SHP77 (cell line): ENCODE data around the gene BPIFA2.
"Not testable (repeated sequence)": the region's sequence is repeated elsewhere in the genome, so short reads cannot be mapped to it uniquely, and the experiment has no call there.

Experiments used
- DNase-seq, 2 experiments: peaks; one replicate each; lab custom pipeline; 2025; lab: John Stamatoyannopoulos, UW

BPIFA2 gene, protein sequence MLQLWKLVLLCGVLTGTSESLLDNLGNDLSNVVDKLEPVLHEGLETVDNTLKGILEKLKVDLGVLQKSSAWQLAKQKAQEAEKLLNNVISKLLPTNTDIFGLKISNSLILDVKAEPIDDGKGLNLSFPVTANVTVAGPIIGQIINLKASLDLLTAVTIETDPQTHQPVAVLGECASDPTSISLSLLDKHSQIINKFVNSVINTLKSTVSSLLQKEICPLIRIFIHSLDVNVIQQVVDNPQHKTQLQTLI

DNA sequence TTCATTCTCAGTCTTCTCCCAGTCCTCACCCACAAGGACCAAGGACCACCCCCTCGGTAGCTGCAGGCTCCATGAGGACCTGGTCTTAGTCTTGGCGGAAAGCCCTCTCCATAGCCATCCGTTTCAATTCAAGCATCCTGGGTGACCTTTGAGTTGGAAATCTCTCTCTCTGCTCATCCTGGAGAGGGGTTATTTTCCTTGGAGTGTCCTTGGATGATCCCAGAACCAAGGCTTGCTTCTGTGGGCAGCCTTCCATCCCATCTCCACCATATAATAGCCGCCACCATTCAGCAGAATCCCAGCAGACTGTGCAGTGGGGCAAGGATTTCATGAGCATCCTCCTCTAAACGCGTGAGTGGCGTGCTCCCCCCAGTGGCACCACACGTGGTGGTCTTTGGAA lies at the start of gene BPIFA2:
Gene BPIFA2, plus strand, starts transcription at position 301 of the 400 bp plus-strand sequence. CDS start 987 bp downstream, outside the sequence.
- DNase-seq, result no peak

DNA sequence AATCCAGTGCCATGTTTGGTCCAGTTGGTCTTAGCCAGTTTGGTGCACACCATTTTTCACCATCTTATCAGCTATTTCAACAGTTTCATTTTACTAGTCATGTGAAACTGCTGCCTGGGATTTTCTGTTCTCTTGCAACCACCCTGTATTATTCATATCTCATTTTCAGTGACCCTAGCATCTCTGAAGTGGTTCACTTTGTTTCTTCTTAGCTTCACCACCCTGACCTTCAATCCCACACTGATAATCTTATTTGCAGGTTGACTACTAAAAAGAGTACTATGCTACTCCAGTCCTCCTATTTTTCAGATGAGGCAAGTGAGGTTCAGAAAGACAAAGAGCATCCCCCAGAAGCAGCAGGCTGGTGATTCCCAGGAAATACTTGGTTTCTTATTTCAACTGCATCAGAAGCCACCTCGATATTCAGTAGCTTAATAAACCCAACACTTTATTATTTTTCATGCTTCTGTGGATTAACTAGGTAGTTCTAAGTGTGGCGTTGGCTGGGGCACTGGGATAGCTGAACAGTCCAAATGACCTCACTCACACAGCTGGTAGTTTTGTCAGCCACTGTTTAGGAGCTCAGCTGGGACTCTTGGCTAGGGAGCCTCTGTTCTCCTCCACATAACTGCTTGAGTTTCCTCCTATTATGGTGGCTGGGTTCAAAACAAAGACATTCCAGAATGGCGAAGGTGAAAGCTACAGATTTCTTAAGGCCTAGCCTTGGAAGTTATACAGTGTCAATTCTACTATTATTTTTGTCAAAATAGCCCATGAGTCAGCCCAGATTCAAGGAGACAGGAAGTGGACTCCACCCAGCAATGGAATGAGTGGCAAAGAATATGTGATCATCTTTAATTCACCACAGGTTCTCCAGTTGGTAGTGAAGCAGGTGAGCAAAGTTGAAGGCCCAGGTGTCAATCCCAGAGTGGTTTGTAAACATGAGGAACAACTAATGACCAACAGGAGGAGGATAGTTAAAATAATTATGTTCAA lies 47.9 kb upstream of the BPIFA2 start:
- no peak for DNase-seq

DNA sequence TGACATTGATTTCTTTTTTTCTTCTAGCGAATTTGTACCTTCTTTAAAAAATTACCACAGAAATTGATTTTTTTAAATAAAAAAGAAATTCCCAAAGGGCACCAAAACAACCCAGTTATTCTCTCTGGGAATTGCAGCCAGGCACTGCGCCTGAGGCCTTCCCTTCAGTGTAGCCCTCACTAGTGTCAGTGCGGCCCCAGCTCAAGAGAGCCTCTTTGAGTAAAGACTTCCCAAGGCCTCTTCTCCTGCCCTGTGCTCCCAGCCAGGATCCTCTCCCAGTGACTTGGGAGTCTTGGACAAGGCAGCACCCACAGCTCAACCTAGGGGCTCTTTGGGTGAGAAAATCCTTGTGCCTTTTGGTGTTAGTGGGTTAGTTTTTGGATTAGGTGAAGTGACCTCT lies 47.0 kb upstream of the BPIFA2 start:
- DNase-seq, result no peak

DNA sequence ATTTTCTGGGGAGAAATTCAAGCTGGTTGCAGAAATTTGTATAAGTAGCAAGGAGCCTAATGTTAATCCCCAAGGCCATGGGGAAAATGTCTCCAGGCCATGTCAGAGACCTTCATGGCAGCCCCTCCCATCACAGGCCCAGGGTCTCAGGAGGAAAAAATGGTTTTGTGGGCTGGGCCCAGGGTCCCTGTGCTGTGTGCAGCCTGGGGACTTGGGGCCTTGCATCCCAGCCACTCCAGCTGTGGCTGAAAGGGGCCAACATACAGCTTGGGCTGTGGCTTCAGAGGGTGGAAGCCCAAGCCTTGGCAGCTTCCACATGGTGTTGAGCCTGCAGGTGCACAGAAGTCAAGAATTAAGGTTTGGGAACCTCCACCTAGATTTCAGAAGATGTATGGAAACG lies 45.7 kb upstream of the BPIFA2 start:
- not testable (repeated sequence) for DNase-seq

DNA sequence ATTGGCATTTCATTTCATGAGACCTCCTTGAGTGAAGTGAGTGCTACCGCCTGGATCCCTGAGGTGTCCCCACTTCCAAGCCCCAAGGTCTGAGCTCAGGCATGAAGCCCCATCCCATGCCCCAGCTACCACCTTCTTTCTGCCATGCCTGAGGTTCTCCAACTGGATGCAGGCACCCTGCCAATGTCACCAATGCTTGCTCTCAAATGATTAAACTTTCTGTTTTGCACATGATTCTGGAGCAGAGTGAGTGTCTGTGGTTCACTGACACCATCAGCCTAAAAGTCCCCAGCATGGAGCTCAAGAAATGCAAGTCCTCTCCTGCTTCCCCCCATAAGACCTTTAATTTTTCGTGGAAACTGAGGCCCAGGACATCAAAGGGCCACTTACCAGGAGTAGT lies 43.7 kb upstream of the BPIFA2 start:
- no peak for DNase-seq

DNA sequence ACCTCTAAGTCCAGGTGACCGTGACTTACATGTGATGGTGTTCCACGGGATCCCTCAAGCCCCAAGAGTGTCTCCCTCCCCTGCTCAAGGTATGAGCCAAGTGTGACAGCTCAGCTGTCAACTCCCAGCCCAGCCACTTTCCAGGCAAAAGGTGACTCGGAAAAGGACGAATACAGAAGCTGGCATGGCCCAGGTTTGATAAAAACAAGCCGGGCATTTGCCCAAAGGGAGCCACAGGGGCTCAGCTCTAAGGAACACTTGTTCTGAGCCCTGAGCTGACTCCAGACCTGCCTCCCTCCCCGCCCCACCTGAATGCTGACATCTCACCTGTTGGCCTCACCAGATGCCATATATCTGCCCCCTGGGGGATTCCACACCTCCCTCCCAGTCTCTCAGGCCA lies 43.0 kb upstream of the BPIFA2 start:
- no peak for DNase-seq

DNA sequence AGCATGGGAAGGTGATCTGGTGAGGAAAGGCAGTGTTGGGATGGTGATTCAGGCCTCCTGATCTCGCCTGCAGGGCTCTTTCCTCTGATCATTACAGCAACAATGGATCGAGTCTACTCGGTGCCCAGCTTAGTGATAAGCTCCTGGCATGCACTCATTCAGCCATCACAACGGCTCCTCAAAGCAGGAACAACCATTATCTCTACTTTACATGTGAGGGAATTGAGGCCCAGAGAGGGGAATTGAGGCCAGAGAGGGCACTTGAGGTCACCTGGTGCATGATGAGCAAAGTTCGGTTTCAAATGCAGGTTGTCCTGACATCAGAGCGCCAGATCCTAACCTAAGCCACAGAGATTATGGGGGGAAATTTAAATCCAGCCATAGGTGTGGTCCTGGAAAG lies 42.0 kb upstream of the BPIFA2 start:
- no peak for DNase-seq

DNA sequence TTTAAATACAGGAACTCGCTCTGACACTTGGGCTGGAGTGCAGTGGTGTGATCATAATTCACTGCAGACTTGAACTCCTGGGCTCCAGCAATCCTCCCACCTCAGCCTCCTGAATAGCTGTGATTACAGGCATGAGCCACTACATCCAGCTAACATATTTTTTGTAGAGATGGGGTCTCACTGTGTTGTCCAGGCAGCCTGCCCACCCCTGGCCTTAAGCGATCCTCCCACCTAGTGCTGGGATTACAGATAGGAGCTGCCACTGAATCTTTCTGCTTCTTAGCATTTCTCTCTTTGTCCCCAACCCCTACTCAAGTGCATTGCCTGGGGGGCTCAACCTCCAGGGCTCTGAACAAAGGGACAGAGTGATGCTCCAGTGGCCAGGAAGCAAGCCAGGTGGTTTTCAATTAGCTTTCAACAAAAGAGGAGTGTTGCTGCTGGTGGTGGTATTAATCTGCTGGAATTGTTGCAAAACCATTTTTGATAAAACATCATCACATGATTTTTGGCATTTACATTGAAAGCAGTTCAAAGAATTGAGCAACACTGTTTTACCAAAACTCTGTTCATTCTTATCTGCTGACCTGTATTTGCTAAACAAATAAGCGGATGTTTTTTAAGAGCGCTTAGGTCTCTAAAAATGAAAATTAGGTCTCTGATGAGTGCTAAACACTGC lies 40.4 kb upstream of the BPIFA2 start:
- no peak for DNase-seq

DNA sequence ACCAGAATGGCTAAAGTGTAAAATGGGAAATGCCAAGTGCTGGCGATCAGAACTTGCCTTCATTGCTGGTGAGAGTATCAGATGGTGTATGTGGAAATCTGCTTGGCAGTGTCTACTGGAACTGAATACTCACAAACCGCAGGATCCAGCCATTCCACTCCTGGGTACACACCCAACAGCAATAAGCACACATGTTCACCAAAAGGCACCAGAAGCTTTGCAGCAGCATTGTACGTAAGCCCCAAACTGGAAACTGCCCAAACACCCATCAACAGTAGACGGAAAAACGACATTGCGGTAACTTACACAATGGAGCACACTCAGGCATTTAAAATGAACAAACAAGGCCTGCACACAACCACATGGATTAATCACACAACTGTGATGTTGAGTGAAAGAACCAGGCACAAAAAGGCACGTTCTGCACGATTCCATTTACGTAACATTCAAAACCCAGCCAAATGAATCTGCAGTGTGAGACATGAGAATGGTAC lies 37.3 kb upstream of the BPIFA2 start:
- no peak for DNase-seq

DNA sequence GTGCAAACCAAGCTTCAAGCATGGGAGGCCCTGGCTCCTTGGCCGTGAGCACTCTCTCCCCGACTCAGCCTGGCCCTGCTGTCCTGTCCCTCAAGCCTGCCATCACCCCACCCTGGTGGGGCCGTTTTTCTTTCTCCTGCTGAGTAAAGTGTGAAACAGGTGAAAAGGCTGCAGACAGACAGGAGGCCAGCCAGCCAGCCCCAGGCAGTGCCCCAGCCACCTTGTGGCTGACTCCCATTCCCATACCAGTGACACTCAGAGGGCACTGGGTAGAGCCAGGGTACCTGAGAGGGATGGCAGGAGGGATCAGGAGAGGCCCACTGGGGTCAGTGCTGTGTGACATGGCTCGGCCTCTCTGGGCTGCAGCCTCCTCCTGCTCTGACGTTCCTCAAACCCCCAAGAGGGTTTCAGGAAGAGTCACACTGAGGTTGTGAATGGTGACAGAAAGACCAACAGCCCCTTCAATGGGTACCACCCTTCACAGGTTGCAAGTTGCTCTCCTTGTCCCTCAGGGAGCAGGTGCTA lies 35.9 kb upstream of the BPIFA2 start:
- DNase-seq, result no peak

DNA sequence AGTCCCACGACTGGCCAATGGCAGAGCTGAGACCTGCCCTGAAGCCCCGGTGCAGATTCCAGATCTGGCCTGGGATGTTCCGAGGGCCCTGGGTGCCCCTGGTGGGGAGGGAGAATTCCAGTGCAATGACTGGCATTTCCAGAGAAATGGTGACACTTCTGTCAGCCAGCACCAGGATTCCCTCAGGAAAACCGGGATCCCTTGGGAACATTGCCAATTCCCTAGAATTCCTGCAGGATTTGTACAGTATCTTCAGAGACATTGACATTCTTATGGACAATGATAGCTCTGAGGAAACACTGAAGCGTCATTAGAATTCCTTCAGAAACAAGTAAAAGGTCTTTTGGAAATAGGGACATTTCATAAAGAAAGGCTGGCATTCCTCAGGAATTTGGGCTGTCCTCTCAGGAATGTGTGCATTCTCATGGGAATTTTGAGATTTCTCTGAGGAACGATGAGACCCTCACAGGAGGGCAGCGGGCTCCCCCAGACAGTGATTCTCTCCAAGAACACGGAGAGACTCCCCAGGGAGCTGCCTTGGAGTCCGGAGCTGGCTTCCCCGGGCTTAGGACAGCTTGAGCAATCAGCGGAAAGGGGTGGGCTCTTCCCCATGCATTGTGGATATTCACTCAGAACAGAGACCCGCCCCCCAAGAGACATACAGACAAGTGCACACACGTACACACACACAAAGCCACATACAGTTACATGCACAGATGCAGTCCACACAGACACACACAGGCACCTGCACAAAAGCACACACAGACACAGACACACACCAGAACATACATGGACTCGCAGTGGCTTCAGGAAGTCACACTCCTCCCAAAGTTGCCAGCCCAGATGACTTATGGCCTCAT lies 35.2 kb upstream of the BPIFA2 start:
- no peak for DNase-seq

DNA sequence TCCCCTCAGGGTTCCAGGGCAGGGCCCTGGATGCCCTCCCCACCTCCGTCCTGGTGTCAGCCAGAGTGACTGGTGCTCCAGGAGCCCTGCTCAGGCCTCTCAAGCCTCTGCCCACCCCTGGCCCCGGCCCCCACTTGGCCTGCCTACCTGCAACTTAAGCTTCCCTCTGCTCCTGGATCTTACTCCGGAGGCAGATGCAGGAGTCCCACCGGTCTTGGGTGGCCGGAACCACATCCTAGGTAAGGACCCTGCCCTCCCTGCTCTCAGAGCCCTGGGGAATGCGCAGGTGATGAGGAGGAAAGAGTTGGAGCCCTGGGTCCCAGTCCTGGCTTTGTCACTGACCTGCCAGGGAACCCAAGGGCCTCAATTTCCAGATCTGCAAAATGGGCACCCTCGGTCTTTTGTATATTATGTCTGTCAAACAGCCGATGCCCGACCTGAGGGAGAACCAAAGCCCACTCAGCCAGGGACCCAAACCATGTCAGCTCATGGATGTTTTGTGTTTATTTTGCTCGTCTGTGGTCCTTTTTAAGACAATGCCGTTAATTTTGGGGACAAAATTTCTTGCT lies 34.5 kb upstream of the BPIFA2 start:
- no peak for DNase-seq

DNA sequence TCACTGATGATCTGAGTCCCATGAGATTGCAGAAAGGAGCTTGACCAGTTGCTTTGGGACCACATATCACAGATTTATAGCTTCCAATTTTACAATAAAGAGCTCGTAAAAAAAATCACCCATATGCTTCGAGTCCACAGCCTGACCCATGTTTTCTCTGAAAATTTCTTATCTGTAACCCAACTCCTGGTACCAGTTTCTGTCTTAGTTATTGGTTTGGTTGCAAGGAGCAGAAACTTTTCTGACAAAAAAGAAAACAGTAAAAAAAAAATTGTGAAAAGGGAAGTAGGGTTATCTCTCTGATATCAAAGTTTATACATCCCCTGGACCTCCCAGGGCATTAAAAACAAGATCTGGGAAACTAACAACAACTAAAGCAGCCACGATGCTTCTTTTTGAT lies 30.8 kb upstream of the BPIFA2 start:
- no peak for DNase-seq

DNA sequence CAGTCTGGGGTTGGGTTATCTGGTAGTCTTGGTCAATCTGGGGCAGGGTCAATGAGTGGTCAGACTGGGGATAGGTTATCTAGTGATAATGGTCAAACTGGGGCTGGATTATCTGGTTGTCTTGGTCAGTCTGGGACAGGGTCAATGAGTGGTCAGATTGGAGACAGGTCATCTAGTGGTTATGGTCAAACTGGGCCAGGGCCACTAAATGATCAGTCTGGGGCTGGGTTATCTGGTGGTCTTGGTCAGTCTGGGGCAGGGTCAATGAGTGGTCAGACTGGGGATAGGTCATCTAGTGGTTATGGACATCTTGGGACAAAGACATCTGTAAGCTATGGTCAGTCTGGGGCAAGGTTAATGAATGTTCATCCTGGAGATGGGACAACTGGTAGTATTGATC lies 28.5 kb upstream of the BPIFA2 start:
- DNase-seq, result no peak

DNA sequence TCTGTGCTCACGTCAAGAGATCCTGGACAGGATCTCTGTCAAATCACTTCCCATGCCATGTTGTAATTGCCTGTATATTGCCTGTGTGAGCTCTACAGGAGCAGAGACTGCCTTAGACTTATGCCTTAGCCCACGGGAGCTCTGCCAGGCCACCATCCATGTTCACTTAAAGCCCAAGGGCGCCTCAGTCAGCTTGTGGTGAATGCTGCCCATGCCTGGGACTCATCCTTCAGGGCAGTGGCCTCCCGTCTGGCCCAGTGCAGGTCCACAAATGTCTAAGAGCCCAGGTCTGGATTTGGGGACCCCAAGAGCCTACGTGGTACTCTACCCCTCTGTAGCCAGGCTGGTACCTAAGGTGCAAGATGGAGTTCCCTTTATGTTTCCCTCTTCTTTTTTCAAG lies 22.4 kb upstream of the BPIFA2 start:
- DNase-seq, result no peak

DNA sequence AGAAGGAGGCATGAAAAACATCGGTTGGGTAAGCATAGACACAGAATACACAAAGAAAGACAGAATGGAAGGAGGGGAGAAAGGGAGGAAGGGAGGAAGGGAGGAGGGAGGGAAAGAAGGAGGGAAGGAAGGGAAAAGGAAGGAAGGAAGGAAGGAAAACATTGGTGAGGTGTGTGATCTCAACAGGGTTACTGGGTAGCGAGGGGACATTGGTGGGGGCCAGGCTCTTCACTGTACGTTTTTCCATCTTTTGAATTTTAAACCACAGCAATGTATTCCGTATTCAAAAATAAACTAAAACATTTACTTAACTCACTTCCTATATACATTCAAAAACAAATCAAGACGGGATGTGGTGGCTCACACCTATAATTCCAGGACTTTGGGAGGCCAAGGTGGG lies 20.7 kb upstream of the BPIFA2 start:
- DNase-seq, result no peak

DNA sequence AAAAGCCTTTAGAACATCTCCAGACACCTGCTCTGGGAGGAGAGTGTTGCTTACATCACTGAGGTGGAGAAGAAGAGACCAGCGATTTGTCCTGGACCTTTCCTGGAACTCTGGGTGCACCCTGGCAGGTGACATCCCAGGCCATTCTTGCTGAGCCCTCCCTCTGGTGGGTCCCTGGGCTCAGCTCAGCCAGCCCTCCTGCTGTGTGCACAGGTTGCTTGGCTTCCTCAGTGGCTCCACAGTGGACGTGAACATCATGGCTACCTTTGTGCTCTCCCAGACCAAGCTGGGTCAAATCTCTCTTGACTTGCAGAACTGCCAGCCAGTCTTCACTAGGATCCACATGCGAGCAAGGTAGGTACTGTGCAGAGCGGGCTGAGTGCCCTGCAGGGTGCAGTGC lies 19.9 kb upstream of the BPIFA2 start:
- DNase-seq, result no peak

DNA sequence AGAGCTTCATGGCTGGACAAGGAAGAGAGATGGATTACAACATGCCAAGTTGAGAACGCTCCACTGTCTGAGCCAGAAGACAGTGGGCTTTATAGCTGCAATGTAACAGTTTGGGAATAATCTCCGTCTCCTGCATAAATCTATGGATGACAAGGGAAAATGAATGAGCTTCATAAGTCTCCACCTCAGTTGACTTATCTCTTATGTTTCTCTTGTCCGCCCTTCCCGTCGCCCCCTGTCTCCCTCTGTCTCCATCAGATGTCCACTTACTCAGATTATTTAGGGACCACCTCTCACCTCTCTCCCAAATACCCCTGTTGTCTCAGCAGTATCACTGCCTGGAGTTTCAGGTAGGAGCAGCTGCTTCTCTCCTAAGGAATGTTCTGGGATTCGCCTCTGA lies 13.7 kb upstream of the BPIFA2 start:
- DNase-seq, result no peak

DNA sequence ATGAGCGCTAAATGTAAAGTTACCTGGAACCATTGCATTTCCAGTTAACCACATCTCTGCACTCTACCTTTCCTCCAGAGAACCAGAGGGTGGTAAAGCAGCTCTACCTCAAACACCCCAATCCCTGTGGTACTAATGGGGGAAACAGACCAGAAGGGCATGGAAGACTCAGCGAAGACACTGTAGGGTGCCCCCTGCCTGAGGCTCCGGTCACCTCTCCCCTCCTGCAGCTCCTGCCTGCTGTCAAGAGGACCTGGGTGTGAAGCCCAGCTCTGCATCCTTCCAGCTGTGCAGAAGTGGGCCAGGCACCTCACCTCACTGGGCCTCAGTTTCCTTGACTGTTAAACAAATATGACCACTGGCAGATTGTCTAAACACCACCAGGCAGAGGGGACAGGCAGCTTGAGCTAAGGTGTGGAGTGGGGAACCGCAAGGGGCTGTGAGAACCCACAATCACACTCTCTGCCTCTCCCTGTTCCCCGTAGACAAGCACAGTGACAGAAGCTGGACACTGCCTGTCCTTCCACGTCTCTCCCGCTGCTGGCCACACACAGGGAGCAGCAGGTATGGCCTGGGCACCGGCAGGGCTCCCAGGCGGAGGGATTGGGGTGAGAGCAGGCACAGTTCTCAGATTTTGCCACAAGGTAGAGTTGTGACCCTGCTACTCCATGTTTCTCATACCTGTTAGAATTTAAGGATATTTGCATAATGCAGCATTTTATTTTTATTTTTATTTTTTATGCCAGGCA lies 9.1 kb upstream of the BPIFA2 start:
- DNase-seq, result no peak

DNA sequence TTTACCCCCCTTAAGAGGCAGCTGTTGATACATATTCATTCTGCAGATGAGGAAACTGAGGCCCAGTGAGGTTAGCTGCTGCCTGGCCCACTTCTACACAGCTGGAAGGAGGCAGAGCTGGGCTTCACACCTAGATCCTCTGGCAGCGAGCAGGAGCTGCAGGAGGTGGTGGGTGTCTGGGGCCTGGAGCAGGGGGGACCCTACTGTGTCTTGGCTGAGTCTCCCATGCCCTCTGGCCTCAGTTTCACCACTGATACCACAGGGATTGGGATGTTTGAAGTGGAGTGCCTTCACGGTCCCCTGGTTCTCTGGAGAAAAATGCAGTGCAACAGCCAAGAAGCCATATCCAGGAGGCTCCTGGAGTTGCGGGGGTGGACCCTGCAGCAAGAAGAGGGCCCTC lies 8.2 kb upstream of the BPIFA2 start:
- no peak for DNase-seq
